Fibroblast of pulmonary artery (primary cell): Measurements from ENCODE around the gene FOXJ1.

ENCODE experiments used
- DNase-seq: peaks from one replicate; pipeline ENCODE4 v3.0.0-alpha.2; 2010; ENCODE audit warnings: low read depth
- H3K4me3 ChIP-seq: replicated peaks from 2 replicates; pipeline ENCODE4 v1.5.1; 2011; ENCODE audit warnings: low read depth, mild to moderate bottlenecking, control low read depth, low read length, moderate library complexity
- CTCF ChIP-seq: IDR thresholded peaks from 2 replicates; pipeline ENCODE4 v1.5.1; 2011; ENCODE audit warnings: mild to moderate bottlenecking, control low read depth, low read length, inconsistent platforms; ENCODE audit errors: missing control alignments

The FOXJ1 gene

GRCh38 chr17:76097716-76098295 is 43.2 kb downstream of the FOXJ1 start:
- H3K4me3 ChIP-seq, result no peak overlapping the region
- DNase-seq, result no peak
- TF ChIP-seq CTCF, result no peak

GRCh38 chr17:76095943-76096342 is 45.1 kb downstream of the FOXJ1 start:
- no peak overlapping the region for H3K4me3 ChIP-seq
- no peak for DNase-seq
- no peak for TF ChIP-seq CTCF

GRCh38 chr17:76094046-76094445 is 47.0 kb downstream of the FOXJ1 start:
- TF ChIP-seq CTCF, result no peak
- H3K4me3 ChIP-seq, result no peak overlapping the region
- DNase-seq, result no peak

GRCh38 chr17:76092526-76093413 is 48.3 kb downstream of the FOXJ1 start:
- no peak overlapping the region for H3K4me3 ChIP-seq
- no peak for TF ChIP-seq CTCF
- DNase-seq, result no peak

GRCh38 chr17:76091526-76092286 is 49.3 kb downstream of the FOXJ1 start:
- DNase-seq, result no peak
- TF ChIP-seq CTCF, result no peak
- no peak overlapping the region for H3K4me3 ChIP-seq

GRCh38 chr17:76090517-76091129 is 50.4 kb downstream of the FOXJ1 start:
- TF ChIP-seq CTCF, result no peak
- no peak for DNase-seq
- H3K4me3 ChIP-seq, result no peak overlapping the region
